SH-SY5Y (cell line): ENCODE data around the gene RAB5IF.

Source experiments
- GATA2 ChIP-seq: IDR thresholded peaks from 2 replicates; pipeline ENCODE4 v1.6.1; 2011; ENCODE audit warnings: mild to moderate bottlenecking, low read depth, low read length
- GATA3 ChIP-seq: IDR thresholded peaks from 2 replicates; pipeline ENCODE4 v1.6.1; 2011; ENCODE audit warnings: low read depth, mild to moderate bottlenecking, low read length, moderate library complexity

DNA sequence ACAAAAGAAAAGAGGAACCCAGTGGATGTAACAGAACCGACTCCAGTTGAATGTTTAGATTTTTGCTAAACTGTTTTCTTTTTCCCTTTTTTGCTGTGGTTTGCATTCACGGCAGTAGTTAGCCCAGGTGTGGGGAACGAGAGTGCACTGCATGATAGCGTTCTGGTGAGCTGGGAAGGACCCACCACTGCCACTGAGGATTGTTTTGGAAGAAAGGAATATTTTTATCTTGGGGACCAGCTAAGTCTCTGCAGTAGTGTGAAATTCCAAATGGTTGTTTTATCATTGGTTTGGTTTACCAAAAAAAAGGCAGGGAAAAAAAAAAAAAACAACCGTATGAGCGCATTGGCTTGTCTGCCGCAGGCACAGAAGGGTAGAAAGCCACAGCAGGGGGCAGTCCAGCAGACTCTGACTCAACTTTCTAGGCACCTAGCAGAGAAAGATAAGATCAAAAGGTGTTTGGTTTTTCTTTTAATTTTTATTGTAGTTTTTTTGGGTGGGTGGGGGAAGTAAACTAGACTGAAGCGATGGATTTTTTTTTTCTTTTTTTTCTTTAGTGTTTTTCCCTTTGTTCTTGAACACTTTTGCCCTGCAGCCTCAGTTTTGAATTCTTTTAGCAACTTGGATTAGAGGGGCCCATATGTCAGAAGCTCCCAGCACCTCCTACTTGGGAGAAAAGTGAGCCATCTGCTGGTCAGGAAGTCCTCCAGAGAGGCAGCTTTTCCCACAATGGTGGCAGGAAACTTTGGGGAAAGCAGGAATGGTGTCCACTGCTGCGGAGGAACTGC is 13.5 kb upstream of the RAB5IF start:
- no peak for TF ChIP-seq GATA2
- TF ChIP-seq GATA3, result no peak
